Adipose tissue (tissue), 3 donors: ENCODE measurements around the gene TLCD3A. TPM values are rescaled to one million over a fixed set of nuclear protein-coding genes. Genes with fewer than 3 reads are reported as not detected.
"Not testable (repeated sequence)": the region's sequence is repeated elsewhere in the genome, so short reads cannot be mapped to it uniquely, and the experiment has no call there.

Source experiments
- H3K27ac ChIP-seq: one replicate; pipeline ENCODE4 v1.5.1; 2013; ENCODE audit warnings: low read depth, low read length
- WGBS, 3 donors: extraction: QIAGEN DNeasy Blood & Tissue Kit; methylation state at CpG; one replicate each; pipeline ENCODE4 v1.1.7; 2013; 5-methylcytosine and 5-hydroxymethylcytosine counted together
- polyA plus RNA-seq, 3 donors: library from polyadenylated mRNA; stranded (reverse); fragments of 200-250 nt; gene quantifications; one replicate each; pipeline ENCODE4 v1.2.3, GENCODE V29; 2013
- donor health status: healthy with polysubstance abuse.
- donor health status: Bipolar disorder and iron deficiency.
- donor health status: healthy.

The TLCD3A gene
- polyA plus RNA-seq, 3 donors: 3.4 to 10.0 (median 3.8) TPM

- 88 to 90% (median 90%) methylated on average over 5 of the region's 5 CpGs for WGBS, 3 donors
Measured at GRCh38 chr17:773016-773415, 40.6 kb downstream of the TLCD3A start.

DNA sequence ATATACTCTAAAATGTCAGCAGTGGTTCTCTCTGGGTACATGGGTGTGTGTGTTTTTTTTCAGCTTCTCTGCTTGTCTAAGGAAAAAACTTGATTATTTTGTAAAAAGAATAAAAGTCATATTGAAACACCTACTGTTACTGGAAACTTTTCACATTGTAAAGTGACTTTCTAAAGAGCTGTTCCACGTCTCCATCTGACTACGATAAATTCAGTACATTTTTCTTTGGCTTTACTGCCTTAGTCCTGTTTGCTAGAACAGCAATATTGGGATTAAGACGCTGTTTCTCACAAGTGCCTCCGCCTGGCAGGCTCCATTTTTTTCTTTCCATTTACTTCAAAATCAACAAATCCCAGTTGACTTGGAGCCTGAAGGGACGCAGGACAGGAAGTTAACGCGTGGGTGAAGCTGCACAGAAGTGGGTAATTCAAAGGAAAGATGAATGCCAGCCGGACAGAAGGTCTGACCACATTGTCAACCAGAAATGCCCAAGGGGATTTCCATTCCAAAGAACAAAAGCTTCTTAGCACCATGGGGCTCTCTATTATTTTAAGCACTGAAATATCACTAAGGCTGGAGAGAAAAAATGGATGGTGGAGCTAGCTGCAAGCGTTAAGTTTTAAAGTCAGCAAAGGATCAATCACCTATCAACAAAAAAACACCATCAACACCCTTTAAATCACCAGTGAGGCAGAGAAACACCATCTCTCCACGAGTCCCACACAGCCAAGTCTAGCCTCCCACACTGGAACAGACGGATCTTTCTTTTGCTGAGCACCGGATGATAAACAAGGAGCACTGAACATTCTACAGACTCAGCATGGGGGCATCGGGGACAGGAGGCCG, 41.3 kb downstream of the TLCD3A start:
- WGBS, 3 donors: 77 to 85% (median 79%) methylated on average over 14 of the region's 14 CpGs
- H3K27ac ChIP-seq: no peak overlapping the region

More at GRCh38 chr17:773016-773415, 40.6 kb downstream of the TLCD3A start:
- H3K27ac ChIP-seq: no peak overlapping the region

DNA sequence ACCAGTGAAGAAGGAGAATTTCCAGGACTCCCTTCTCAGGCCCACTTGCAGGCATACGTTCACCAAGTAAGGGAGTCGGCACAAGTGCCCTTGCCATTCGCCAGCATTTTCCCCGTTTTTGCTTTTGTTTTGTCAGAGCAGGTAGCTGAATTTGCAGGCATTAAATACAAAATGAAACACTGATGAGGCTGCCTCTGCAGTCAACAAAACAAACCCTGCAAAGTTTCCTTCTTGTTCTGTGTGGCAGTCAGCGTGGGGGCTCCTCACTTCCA, 41.9 kb downstream of the TLCD3A start:
- no peak overlapping the region for H3K27ac ChIP-seq
- WGBS, 3 donors: 90 to 92% (median 91%) methylated on average over 5 of the region's 5 CpGs

- WGBS, 3 donors: 91 to 93% (median 92%) methylated on average over 11 of the region's 11 CpGs
- no peak overlapping the region for H3K27ac ChIP-seq
Measured at GRCh38 chr17:778096-778495, 45.7 kb downstream of the TLCD3A start.

- no peak within 1 kb of the TSS for H3K27ac ChIP-seq
- WGBS, 3 donors: 0 to 1% (median 0%) methylated on average over 80 to 87 of the region's 87 CpGs
Measured at GRCh38 chr17:781805-782731, 49.7 kb downstream of the TLCD3A start, which contains the start of the genes GLOD4 and MRM3. Gene GLOD4, minus strand, starts transcription at chr17:782280. Its CDS starts 25 bp downstream, at chr17:782255. Gene MRM3, plus strand, starts transcription at chr17:782353. Its CDS starts 26 bp downstream, at chr17:782379.

GRCh38 chr17:784143-784542, 51.7 kb downstream of the TLCD3A start:
- WGBS, 3 donors: 40 to 81% (median 75%) methylated on average over 3 of the region's 3 CpGs

GRCh38 chr17:785901-786300, 53.5 kb downstream of the TLCD3A start:
- not testable (repeated sequence) for H3K27ac ChIP-seq
- 85 to 98% (median 96%) methylated on average over 7 of the region's 7 CpGs for WGBS, 3 donors

More at GRCh38 chr17:784143-784542, 51.7 kb downstream of the TLCD3A start:
- H3K27ac ChIP-seq: no peak overlapping the region

DNA sequence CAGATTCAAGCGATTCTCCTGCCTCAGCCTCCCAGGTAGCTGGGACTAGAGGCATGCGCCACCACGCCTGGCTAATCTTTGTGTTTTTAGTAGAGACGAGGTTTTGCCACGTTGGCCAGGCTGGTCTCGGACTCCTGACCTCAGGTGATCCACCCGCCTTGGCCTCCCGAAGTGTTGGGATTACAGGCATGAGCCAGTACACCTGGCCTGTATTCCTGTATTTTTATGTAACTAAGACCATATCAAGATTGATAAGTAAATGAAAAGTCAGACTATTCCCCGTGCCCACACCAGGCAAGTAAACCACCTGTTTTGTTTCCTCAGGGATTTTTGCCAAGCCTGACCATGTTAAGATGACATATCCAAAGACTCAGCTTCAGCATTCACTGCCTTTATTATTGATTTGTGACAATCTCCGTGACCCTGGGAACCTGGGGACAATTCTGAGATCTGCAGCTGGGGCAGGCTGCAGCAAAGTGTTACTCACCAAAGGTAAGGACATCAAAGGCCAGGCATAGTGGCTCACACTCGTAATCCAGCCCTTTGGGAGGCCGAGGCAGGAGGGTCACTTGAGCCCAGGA, 55.3 kb downstream of the TLCD3A start:
- no peak overlapping the region for H3K27ac ChIP-seq
- WGBS, 3 donors: 37 to 92% (median 89%) methylated on average over 12 of the region's 12 CpGs

GRCh38 chr17:788551-788950, 56.2 kb downstream of the TLCD3A start:
- no peak overlapping the region for H3K27ac ChIP-seq
- 78 to 92% (median 90%) methylated on average over 4 of the region's 4 CpGs for WGBS, 3 donors

DNA sequence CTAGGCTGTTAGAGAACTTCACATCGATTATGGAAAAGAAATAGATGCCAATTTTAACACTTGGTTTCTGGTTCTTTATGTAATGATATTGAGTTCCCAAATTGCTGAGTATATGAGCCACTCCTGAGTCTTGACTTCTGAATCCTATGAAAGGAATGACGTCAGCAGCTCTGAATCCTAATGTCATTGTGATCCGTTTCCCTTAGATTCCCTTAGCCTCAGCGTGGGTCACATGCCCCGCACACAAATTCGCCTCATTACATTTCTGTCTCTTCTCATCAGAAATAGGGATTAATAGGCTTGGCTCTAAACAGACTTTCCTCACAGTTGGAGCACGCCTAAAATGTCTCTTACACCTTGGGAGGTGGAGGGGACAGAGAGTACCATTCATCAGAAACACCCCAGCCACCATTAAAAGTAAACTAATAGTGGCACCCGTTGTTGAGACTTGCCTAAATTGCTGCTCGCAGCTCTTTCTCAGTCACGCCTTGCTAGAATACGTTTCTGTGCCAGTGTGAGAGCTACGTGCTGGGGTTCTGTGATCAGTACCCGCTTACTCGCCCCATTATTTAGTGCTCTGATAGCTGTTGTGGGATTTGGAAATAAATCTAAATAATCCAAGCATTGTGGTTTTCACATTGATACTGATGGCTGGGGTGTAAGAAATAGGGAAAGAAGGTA, 56.9 kb downstream of the TLCD3A start:
- WGBS, 3 donors: 82 to 94% (median 93%) methylated on average over 14 of the region's 14 CpGs
- no peak overlapping the region for H3K27ac ChIP-seq

DNA sequence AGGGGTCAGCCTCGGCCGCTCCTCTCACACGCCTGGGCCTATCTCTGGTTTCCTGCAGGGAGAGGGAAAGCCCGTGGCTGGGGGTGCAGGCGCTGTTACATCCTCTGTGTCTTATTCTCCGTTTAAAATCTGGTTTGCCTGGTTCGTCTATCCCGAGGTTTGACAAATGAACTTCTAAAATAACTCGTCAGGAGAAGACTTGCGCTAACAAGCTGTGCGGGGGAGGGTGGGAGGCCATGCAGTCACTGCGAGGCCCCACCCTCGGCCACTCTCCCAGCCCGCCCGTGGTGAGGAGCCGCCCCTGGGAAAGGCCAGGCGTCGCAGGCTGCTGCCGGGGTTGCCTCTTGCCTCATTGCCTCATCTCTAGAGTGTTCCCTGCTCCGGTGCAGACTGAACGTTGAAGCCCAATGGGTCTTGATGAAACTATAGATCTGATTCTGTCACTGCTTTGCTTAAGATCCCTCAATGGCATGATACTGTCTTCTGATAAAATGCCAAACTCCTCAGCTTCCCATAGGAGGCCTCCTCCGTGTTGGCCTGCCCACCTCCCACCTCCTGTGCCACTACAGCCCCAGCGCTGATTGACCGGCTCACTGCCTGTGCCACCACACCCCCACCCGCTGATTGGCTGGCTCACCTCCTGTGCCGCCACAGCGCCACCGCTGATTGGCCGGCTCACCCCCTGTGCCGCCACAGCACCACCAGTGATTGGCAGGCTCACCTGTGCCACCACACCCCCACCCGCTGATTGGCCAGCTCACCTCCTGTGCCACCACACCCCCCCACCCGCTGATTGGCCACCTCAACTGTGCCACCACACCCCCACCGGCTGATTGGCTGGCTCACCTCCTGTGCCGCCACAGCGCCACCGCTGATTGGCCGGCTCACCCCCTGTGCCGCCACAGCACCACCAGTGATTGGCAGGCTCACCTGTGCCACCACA, 57.8 kb downstream of the TLCD3A start:
- H3K27ac ChIP-seq: not testable (repeated sequence)
- WGBS, 3 donors: 64 to 74% (median 72%) methylated on average over 27 to 36 of the region's 38 CpGs

DNA sequence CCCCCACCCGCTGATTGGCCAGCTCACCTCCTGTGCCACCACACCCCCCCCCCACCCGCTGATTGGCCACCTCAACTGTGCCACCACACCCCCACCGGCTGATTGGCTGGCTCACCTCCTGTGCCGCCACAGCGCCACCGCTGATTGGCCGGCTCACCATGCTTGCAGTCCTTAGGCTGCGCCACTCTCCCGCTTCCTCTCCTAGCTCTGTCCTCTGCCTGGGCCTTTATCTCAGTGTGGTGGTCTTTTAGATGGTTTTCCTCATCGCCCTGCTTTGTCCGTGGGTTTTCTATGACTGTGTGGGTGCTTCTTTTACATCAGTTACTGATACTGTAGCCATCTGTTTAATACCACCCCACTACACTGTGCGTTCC, 58.5 kb downstream of the TLCD3A start:
- not testable (repeated sequence) for H3K27ac ChIP-seq
- WGBS, 3 donors: 78 to 92% (median 84%) methylated on average over 9 to 10 of the region's 12 CpGs

- H3K27ac ChIP-seq: no peak overlapping the region
Measured at GRCh38 chr17:791829-792228, 59.4 kb downstream of the TLCD3A start.

DNA sequence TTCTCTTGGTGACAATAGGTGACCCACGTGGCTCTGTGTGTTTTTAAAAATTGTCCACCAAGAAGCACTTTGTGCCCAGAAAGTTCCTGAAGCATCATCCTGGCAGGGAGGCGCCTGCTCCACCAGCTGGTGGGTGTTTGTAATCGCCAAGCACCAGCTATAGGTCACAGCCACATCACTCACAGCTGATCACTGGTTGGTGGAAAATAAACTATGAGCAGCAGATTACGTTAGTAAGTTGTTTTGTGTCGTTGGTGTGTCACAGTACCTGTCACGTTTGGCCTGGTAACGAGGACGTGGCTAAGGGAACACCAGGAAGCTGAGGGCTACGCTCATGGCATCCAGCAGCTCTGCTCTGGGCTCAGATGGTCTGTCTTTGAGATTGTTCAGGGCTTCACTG, 59.9 kb downstream of the TLCD3A start:
- H3K27ac ChIP-seq: no peak overlapping the region

More at GRCh38 chr17:791829-792228, 59.4 kb downstream of the TLCD3A start:
- WGBS, 3 donors: 82 to 85% (median 84%) methylated on average over 19 of the region's 19 CpGs

More for the DNA sequence above, 59.9 kb downstream of the TLCD3A start:
- WGBS, 3 donors: 70 to 85% (median 78%) methylated on average over 9 of the region's 9 CpGs
